22Rv1 (cell line): ENCODE results near the gene PAPOLB.

Source experiments
- H3K27ac ChIP-seq: fragments of 450-650 bp; 2 replicates; pipeline ENCODE4 v1.5.1; 2017
- ZFX ChIP-seq: fragments of 450-650 bp; IDR thresholded peaks from 2 replicates; pipeline ENCODE4 v1.6.1; 2017; ENCODE audit warnings: antibody characterized with exemption, borderline replicate concordance
- TF ChIP-seq, protein P1 (sequence below): fragments of 450-650 bp; IDR thresholded peaks from 2 replicates; pipeline ENCODE4 v1.5.1; 2017; ENCODE audit warnings: mild to moderate bottlenecking

PAPOLB gene

DNA sequence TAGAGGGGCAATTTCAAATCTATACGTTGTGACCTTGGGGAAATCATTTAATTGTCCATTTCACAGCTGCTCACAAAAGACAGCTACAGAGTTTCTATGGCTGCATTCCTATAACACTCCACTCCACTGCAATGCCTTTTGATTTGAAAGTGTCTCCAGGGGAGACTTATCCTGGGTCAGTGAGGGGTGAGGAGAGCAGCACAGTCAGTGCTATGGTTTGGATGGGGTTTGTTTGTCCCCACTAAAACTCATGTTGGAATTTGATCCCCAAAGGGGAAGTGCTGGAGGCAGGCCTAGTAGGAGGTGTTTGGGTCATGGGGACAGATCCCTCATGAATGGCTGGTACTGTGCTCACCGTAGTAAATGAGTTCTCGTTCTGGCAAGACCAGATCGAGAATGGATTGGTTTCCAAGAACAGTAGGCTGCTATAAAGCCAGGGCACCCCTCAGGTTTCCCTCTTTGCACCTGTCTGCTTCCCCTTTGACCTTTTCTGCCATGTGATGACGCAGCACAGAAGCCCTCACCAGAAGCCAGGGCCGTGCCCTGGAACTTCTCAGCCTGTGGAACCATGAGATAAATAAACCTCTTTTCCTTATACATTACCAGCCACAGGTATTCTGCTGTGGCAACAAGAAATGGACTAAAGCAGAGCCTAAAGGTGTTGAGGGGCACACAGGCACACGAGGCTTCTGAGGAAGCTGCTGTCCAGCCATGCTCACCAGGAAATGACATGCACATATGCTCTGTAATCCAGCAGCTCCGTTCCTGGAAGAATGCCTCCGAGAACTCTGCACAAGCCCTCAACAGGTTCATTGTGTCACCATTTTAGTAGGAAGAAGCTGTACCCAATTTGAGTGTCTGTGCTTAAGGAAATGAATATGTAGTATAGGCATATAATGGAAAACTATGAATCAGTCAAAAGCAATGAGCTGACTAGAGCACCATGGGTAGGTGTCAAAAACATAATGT, 5.0 kb upstream of the PAPOLB start:
- no peak for TF ChIP-seq ZFX
- TF ChIP-seq, protein P1, sequence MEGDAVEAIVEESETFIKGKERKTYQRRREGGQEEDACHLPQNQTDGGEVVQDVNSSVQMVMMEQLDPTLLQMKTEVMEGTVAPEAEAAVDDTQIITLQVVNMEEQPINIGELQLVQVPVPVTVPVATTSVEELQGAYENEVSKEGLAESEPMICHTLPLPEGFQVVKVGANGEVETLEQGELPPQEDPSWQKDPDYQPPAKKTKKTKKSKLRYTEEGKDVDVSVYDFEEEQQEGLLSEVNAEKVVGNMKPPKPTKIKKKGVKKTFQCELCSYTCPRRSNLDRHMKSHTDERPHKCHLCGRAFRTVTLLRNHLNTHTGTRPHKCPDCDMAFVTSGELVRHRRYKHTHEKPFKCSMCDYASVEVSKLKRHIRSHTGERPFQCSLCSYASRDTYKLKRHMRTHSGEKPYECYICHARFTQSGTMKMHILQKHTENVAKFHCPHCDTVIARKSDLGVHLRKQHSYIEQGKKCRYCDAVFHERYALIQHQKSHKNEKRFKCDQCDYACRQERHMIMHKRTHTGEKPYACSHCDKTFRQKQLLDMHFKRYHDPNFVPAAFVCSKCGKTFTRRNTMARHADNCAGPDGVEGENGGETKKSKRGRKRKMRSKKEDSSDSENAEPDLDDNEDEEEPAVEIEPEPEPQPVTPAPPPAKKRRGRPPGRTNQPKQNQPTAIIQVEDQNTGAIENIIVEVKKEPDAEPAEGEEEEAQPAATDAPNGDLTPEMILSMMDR: no peak

DNA sequence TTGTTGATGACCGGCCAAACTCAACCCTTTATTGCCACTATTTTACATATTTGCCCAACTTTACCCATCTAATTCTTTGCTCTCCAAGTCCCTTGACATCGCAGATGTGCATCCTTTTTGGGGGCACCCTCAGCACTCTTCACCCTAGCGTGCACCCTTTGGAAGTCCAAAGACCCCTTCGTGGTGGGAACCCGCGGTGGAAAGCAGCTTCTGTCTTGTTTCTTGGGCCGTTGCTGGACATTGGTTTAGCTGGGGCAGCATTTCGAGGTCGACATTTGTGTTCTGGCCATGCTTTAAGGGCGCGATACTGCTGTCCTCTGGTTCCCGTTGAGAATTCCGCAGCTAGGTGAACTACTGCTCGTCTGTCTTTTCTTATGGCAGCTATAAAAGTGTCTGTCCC, 326 bp upstream of the PAPOLB start:
- TF ChIP-seq, protein P1: no peak
- TF ChIP-seq ZFX: no peak
- no peak overlapping the region for H3K27ac ChIP-seq

More for the DNA sequence above, 5.0 kb upstream of the PAPOLB start:
- no peak overlapping the region for H3K27ac ChIP-seq

DNA sequence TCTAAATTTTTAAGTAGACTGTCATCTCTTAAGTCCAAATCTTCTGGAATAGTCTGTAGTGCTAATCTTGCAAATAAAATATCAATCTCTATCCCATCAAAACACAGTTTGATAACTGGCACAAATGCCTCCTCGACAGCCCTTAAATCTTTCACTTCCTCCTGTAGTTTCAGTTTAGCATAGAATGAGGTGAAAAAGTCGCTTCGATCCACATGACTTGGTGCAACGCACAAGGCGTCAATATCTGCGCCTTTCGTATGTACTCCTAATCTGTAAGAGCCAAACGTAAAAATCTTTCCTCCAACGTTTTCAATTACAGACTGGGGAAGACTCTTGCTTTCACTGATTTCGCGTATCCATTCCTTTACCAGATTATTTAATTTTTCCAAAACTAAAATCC, 603 bp downstream of the PAPOLB start:
- no peak overlapping the region for H3K27ac ChIP-seq
- no peak for TF ChIP-seq ZFX
- TF ChIP-seq, protein P1: no peak

DNA sequence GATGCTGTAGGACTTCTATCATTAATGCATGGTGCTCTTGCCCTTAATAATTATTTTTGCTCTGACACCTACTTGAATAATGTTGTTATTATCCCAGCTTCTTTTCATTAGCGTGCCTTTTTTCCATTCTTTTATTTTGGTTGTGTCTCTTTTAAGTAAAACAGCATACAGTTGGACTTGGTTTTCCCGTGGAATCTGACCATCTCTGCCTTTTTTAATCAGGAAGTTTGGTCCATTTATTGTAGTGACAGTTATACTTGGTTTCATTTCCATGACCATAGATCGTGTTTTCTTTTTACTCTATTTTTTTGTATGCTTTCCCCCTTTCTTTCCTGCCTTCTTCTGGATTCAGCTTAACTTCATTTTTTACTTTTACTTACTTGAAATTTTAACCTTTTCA, 4.6 kb downstream of the PAPOLB start:
- no peak overlapping the region for H3K27ac ChIP-seq
- TF ChIP-seq ZFX: no peak
- TF ChIP-seq, protein P1: no peak

DNA sequence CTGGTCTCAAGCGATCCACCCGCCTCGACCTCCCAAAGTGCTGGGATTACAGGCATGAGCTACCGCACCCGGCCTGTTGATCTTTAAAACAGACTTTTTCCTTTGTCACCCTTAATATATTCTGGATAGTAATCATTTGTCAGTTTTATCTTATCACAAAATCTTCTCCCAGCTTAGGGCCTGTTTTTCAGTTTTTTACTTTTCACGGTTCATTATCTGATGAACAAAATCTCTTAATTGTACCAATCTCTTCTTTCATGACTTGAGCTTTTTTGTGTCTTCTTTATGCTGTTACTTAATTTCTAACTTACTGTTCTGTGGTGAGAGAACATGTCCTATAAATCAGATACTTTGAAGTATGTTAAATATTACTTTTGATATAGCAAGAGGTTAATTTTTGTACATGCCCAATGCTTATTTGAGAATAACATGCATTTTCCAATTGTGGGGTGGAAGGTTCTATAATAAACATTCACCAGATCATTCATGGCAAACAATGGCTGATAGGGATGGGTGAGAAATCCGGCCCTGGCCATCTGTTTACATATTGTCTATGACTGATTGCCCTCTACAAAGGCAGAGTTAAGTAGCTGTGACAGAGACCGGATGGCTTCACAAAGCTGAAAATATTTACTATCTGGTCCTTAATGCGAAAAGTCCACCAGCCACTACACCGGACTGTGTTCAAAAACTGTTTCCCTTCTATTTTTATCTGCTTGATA, 5.3 kb downstream of the PAPOLB start:
- no peak overlapping the region for H3K27ac ChIP-seq
- TF ChIP-seq, protein P1: no peak
- no peak for TF ChIP-seq ZFX

DNA sequence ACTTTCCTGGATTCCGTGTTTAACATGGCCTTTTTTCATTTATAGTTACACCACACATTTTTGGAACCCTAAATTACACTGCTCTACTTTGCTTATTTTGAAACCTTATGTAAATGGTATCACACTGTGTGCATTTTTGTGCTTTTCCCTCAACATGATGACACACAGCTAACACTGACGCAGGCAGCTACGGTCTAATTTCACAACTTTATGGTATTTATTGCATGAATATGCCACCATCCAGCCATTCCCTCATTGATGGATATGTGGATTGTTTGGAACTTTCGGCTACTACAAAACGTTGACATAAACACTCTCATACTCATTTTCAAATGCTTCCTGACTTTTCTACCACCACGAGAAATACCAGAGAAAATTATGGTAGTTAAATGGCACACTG, 6.9 kb downstream of the PAPOLB start:
- TF ChIP-seq, protein P1: no peak
- no peak for TF ChIP-seq ZFX
- H3K27ac ChIP-seq: no peak overlapping the region
